Muscle of arm (tissue), 14 donors: Measurements from ENCODE around the gene TAS2R16. TPM values are rescaled to one million over a fixed set of nuclear protein-coding genes. Genes with fewer than 3 reads are reported as not detected.

Experiments used
- DNase-seq: peaks from one replicate; pipeline ENCODE4 v3.0.0-alpha.2; 2013
- long read RNA-seq, 11 donors: transcript quantifications; one replicate each; lab custom pipeline, GENCODE V29; 2026
- polyA plus RNA-seq, 12 donors: library from polyadenylated mRNA; unstranded; fragments of 120-200 nt; gene quantifications; one replicate each; pipeline ENCODE4 v1.2.1, GENCODE V29; 2013; ENCODE audit not compliant: insufficient read length in 12 of 12

The TAS2R16 gene, protein sequence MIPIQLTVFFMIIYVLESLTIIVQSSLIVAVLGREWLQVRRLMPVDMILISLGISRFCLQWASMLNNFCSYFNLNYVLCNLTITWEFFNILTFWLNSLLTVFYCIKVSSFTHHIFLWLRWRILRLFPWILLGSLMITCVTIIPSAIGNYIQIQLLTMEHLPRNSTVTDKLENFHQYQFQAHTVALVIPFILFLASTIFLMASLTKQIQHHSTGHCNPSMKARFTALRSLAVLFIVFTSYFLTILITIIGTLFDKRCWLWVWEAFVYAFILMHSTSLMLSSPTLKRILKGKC
- polyA plus RNA-seq: not detected
- long read RNA-seq, donor 1: 0 reads
- long read RNA-seq, donor 2: 0 reads
- long read RNA-seq, donor 3: 0 reads
- long read RNA-seq, donor 4: 0 reads
- long read RNA-seq, donor 5: 0 reads
- long read RNA-seq, donor 6: 0 reads
- long read RNA-seq, donor 7: 0 reads
- long read RNA-seq, donor 8: 0 reads
- long read RNA-seq, donor 9: 0 reads
- long read RNA-seq, donor 10: 0 reads
- long read RNA-seq, donor 11: 0 reads

DNA sequence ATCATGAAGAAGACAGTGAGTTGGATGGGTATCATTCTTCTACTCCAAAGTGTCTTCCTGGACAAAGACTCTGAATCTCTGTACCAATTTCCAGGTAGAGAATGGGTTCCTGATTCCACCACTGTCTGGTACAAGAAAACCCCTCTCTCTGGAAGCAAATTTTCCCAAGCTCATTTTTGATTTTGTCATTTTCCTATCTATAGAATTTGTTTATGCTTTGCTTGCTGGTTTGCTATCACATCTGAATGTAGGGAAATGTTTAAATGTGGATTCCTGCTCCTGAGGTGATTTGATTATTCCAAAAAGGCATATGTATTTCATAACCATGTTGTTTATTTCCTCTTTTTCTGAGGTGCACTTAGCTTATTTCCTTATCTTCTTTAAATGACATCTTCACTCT, at the start of gene TAS2R16:
Gene TAS2R16, minus strand, starts transcription at position 101 of the 400 bp plus-strand sequence. Its CDS starts 66 bp downstream, at position 35.
- DNase-seq: no peak

DNA sequence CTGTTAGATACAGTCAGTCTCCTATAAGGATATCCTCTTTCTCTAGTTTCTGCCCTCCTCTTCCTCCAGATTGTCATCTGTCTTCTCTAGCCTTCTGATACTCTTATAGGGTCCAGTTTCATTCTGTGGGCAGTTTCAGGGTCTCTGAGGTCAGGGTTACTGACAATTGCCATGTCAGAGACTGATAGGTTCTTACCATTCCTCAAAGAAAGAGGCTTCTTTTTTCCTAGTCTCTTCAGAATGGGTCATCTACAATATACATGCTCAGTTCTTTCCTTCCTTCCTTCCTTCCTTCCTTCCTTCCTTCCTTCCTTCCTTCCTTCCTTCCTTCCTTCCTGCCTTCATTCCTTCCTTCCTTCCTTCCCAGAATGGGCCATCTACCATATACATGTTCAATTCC, 48.1 kb upstream of the TAS2R16 start:
- no peak for DNase-seq

DNA sequence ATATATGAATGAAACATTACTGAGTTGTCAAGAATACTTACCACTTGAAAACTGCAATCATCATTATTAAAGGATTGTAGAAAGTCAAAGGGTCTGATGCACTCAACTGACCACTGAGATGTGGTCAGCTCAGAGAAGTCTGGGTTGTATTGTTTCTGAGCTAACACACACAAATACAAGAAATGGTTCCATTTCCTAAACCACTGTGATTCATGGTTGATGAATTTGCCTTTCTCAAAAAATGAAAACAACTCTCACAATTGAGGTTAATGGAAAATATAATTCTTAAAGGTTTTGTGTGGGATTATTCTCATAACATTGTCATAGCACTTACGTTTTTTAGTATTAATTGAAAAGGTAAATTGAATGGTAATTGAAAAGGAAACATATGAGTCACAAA, 45.6 kb upstream of the TAS2R16 start:
- DNase-seq: no peak

DNA sequence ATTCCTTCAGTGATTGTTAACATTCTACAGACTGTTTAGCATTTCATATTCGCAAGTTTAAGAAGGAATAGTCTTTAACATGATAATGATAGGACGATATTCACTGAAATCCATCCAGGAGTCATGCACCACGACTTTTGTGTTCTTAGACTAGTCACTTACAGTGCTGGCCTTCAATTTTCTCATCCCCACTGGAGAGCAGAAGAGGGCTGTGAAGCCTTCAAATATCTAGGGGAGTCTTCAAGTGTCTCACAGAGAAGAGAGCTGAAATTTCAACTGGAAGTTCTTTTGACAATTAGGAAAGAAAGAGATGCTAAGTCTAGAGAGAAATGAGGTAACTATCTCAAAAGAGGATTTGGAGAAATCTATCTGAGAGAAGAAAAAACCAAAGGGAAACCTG, 43.8 kb upstream of the TAS2R16 start:
- DNase-seq: no peak

DNA sequence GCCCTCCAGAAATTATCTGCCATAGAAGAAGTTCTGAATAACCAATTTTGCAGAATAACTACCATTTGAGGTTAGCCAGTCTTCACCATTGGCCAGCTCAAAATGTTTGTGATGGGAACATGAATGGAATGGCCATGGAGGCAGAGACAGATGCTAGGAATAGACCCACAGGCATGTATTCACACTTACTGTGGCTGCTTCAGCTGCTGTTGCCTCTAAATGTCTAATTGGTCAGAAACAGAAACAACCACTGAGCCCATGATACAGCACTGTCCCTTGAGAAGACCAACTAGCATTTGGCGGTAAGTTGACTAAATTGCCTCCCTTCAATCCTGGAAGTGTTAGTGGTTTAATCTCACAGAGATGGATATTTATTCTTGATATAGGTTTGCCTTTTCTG, 38.6 kb upstream of the TAS2R16 start:
- DNase-seq: no peak

DNA sequence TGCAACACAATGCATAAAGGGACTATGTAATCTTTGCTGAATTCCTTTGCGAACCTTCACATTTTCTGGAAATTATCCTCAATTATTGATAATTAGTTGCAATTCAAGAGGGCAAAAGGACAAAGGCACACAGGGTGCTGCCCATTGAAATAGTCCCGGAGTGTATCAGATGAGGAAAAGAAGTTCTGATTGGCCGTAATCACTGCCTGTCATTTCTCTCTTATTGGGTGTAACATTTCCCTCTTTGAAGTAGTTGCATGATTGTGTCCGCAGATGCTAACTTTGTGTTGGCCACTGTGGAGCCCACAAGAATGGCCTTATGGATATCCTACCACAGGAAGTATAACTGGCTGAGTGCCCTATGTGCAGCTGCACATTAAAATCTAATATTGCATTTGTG, 35.1 kb upstream of the TAS2R16 start:
- DNase-seq: no peak

DNA sequence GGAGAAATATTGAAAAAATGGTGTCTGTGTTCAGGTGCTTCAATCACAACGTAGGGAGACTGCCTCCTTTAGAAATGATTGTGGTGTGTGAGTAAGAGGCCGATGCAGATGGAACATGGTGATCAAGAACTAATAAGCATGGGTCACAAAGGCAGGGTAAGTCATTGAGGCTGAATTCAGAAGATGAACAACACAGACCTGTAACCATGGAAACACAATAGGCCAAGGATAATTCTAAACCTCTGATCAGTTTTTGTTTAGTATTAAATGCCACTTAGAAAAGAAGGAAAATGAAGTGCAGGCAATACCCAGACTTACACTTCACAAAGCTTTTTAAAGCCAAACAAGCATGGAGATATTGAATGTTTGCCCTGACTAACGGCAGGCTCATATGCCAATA, 32.8 kb upstream of the TAS2R16 start:
- no peak for DNase-seq

DNA sequence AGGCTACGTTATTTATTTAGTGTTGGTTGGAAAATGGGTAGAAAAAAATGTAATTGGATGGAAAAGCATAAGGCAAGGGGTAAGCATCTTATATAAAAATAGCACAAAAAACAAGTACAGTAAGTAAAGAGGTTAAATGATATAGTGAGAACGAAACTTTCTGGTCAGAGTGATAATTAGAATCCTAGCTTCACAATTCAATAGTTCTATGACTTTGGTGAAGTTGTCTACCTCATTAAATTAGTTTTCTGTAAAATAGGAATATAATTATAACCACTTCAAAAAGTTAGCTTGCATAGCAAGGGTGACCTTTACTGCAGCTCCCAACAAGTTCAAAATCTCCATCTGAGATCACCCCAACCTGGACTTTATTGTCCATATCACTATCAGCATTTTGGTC, 30.8 kb upstream of the TAS2R16 start:
- DNase-seq: no peak

DNA sequence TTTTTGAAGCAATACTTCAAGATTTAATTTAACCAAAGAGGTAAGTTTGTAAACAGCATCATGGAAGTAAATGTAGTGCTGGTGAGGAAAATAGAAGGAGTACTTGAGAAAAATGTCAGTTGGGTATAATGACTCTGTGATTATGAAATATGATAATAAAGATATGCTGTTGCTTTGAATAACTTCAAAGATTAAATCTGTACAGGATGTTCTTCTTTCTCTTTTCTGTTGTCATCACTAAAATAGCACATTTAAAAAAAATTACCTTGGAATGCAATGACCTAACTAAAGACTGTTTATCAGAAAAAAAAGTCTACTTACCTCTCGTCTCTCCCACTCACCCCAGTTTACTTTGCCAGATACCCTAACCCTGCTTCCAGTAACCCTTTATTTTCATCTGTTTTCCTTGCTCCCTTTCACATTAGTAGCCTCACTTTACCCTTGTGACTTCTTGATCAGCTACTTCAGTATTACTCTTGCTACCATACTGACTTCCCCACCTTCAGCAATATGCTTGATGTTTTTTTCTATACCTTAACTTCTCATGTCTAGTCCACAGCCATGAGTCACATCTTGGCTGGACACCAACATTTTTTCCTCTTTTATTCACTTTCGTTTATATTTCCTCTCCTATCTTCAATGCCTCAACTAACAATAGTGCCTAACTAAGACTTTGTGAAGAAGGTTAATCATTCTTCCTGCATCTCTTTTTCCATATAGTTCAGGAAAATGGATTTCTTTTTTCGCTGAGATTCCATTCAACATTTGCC, 29.7 kb upstream of the TAS2R16 start:
- DNase-seq: no peak

DNA sequence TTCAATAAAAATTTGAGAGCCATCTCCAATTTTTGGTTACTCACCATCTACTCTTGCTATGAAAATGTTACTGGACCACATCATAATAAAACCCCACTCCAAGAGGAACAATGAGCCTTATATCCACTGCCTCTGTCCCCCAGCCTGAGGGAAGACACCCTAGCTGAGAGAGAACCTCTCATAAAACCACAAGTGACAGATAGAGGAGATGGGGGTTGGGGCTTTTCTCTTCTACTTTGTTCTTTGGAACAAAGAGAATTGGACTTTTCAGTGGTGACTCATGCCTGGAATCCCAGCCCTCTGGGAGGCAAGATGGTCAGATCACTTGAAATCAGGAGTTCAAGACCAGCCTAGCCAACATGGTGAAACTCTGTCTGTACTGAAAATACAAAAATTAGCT, 27.6 kb upstream of the TAS2R16 start:
- DNase-seq: no peak

DNA sequence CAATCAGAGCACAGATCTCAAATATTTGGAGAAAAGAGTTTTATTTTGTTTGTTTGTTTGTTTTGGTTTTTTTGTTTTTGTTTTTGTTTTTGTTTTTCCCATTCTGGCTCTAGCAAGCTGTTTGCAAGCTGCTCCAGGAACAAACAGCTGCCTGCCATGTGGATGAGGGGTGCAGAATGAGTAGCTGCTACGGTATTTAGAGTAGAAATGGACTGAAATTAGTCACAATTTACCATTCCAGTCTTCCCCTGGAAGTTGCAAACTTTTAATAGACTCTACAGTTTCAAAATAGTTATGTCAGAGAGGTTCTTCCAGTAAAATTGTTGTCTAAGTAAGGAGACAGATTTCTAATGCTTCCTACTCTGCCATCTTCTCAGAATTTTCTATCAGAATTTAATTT, 27.1 kb upstream of the TAS2R16 start:
- no peak for DNase-seq

DNA sequence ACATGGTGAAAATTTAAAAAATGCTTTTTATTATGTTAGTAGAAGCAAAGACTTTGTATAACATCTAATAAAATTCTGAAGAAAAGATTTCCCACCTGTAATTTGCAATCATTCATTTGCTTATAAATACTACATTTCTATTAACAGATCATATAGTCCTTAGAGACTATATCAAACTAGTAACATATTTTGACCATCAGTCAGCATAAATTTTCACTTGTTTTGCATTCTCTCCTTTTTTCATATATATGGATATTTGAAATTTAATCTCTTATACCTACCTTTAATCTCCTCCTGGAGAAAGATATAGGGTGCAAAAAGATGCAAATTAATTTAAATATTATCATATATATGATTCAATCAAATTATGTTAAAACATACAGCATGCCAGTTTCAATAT, 16.9 kb upstream of the TAS2R16 start:
- DNase-seq: no peak

DNA sequence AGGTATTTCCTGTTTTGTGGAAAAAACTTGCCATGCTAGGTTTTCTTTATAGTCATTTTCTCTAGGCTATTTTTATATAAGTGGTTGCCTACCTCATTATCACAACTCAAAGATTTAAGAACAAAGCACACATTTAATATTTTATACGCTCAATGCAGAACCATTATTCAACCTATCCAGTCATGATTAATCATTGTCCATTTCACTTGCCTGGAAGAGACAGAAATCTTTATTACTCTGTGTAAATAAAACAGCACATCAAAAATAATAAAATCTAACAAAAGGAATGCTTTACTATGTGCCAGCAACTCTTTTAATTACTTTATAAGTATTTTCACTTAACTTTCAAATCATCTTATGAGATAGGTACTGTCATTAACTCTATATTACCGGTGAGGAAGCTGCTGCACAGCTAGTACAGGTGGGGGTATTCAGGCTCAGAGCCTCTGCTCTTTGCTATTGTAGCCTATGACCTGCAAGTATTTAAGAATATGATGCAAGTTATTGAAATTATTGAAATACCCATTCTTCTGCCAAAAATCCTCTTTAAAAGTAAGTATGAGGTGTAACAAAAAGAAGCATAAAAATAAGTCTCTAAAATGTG, 16.4 kb upstream of the TAS2R16 start:
- no peak for DNase-seq

DNA sequence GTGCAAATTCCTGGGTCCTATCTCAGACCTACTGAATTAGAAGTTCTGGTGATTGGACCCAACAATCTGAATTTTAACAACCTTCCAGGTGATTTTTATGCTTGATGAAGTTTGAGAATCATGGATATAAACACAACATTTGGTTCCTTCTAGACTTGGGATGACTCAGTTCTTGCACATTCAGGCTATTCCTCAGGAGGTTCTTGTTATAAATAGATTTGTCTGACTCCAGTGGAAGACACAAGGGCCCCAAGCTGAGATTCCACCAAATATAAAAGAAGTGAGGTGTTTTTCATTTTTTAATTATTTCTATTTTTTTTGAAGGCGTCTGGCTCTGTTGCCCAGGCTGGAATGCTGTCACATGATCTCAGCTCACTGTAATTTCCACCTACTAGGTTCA, 9.4 kb upstream of the TAS2R16 start:
- no peak for DNase-seq

DNA sequence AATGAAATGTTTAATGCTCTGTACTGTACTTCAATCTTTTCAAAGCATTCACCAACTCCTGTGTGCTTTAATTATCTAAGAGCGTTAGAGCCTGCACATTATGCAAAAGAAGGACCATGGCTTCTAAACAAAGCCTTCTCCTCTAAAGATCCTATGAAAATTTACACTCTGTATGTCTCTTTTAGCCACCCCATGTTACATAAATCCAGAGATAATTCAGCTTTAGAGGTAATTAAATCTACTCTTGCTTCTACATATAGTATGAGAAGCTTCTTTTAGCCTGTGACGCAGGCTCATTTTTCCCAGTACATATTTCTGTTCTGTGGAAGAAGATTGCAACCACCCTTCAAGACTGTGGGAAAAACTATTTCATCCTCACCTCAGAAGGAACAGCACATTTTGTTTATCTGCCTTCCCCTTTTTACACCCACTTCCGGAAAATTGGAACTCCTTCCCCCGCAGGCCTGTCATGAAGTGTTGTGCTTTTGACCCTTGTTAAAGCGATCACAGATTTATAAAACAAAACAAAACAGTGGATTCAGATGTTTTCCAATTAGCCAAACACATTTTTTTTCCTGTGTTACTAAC, 8.1 kb upstream of the TAS2R16 start:
- DNase-seq: no peak

DNA sequence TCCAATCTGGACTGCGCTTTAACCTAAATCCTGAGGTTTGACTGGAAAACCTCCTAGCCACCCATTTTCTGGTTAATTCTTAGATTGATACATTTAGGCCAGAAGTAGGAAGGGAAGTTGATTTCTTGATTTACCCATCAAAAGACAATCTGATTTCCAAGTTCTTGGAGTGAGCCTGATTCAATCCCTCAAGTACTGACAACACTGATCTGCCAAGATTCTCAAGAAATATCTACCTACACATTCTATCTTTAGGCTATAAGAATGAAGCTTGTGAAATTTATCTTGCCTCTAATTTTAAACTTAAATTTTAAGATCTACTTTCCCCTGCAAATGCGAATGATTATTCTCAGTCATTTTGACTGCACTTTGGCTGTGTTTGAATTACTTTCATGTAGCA, 5.9 kb downstream of the TAS2R16 start:
- no peak for DNase-seq

DNA sequence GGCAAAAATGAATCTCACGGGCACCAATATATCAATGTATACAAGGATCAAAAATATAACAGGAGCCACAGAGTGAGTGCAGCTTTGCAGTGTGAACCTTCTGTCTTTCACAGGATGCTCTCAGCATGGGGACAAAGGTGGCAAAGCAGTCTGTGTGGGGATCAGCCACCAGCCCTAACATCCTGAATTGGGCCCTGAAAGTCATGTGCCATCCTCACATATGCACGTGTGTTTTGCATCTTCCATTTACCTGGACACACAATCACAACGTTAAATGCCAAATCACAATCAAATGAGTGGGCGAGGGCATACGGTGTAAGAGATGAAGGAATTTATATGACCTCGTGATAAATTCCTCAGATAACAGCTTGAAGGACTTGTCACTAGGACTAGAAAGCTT, 6.5 kb downstream of the TAS2R16 start:
- no peak for DNase-seq

DNA sequence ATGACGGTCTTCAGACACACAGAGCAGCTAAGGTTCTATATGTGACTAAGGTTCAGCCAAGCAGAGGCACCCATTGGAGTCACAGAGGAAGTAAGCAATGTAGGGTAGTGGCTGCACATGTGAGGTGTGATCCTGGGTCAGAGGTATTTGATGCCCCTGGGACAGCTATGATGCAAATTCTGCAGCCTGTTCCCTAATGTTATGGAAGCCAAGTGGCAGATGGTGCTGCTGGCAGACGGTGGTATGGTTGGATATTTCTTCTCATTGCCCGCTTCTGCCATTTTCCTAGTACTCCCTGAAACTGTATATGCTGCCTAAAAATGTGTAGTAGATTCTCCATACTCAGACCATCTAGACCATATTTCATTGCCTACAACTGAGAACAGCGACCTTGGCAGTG, 7.2 kb downstream of the TAS2R16 start:
- DNase-seq: no peak

DNA sequence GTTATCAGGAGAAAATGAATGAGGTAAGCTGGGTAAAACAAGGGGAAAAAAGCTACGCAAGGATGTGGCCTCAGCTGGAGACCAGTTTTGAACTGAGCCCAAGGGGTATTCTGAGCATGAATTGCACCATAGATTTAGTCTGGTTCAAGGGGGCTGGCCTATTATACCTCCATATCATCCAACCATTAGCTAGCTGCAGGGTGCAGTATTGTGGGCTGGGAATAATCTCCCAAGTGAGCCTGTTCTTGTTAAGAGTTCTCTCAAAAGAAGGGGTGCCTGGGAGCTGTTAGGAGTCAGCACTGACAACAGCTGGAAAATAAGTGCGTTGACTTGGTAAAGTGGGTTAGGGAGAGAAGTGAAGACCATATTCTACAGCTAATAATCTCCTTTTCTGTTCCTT, 8.0 kb downstream of the TAS2R16 start:
- DNase-seq: no peak

DNA sequence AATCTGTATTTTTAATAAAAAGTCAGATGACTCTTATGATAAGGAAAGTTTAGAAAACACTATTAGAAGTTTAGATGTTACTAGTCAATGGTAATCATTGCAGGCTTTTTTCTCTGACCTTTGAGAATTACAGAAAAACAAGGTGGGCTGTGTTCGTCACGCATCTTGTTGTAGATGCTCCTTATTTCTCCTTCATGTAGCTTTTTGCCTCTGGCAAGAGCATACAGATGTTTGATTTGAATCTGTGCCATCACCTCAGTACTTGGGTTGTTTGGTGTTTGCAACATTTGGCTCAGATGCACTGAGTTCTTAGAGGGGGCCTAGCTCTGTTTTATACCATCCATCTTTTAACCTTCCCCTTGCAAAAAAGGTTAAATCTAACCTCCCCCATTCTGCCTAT, 11.5 kb downstream of the TAS2R16 start:
- DNase-seq: no peak

DNA sequence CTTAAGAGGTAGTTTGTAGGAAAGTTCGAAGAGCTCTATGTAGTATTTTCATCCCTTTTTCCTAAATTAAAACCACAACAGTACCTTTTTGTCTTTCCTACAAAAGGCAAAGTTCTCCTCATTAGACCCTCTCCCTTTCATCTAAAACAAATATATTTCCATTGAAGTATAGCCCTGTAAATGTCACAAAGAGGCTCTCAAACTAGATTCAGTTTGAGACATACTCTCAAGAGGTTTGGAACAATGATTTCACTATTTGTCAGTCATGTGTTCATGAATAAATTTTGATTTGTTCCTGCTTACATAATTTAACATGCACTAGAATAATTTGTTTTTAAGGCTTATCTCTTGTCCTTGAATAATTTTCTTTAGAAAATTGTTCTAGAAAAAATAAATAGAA, 12.2 kb downstream of the TAS2R16 start:
- no peak for DNase-seq

DNA sequence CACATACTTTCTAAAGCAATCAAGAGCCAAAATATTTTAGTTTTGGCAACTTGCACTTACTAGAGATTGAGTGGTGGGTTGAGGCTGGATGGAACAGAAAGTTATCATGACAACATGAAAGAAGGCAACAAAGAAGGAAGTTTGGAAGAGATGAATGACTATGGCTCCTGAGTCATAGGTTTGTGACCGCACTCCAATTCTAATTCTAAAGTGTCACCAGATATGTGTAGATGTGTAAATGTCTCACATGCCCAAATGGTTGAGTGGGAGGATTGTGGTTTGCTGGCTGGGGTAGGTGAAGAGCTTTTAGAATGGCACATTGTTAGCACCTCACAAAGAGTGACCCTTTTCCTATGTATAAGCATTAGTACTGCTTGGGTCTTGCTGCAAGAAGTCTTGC, 20.2 kb downstream of the TAS2R16 start:
- no peak for DNase-seq
